Kidney (tissue), 14 donors: ENCODE measurements around the gene MAP7. TPM values are rescaled to one million over a fixed set of nuclear protein-coding genes. Genes with fewer than 3 reads are reported as not detected.
A peak's percentile ranks its signal among the peaks of the same experiment; 100 is the strongest.

Source experiments
- DNase-seq, 5 donors: peaks; one replicate each; pipeline ENCODE4 v3.0.0-alpha.2; 2013 to 2020
- FAIRE-seq: peaks from 2 replicates; lab custom pipeline; 2012; peaks lifted over from hg19 to GRCh38; lab: Jason Lieb, UNC
- H3K27ac ChIP-seq, 2 donors: one replicate each; pipeline ENCODE4 v1.7.0; 2013; ENCODE audit warnings: low read depth in 2 of 2, low read length in 2 of 2, inconsistent platforms in 1 of 2
- H3K27me3 ChIP-seq: one replicate; pipeline ENCODE4 v1.7.1; 2013; ENCODE audit warnings: low read length, inconsistent platforms; ENCODE audit not compliant: control insufficient read depth, insufficient read depth
- H3K36me3 ChIP-seq, 3 donors: one replicate each; pipeline versions ENCODE4 v1.7.0 to v1.7.1; 2013; ENCODE audit warnings: low read length in 3 of 3, control low read depth in 1 of 3, inconsistent platforms in 1 of 3; ENCODE audit not compliant: insufficient read depth in 3 of 3, control insufficient read depth in 2 of 3
- H3K4me1 ChIP-seq, 3 donors: one replicate each; pipeline versions ENCODE4 v1.7.0 to v1.7.1; 2013; ENCODE audit warnings: low read length in 3 of 3, inconsistent platforms in 1 of 3, low read depth in 1 of 3; ENCODE audit not compliant: control insufficient read depth in 2 of 3, insufficient read depth in 2 of 3
- H3K4me3 ChIP-seq, 3 donors: one replicate each; pipeline versions ENCODE4 v1.7.0 to v1.8.1; 2013; ENCODE audit warnings: low read length in 3 of 3, control low read depth in 1 of 3, inconsistent platforms in 1 of 3
- H3K9ac ChIP-seq, 3 donors: one replicate each; pipeline versions ENCODE4 v1.7.0 to v1.7.1; 2013; ENCODE audit warnings: low read length in 3 of 3, control low read depth in 1 of 3, inconsistent platforms in 1 of 3
- H3K9me3 ChIP-seq, 3 donors: one replicate each; pipeline versions ENCODE4 v1.7.0 to v1.7.1; 2013; ENCODE audit warnings: low read length in 3 of 3, control low read depth in 1 of 3, inconsistent platforms in 1 of 3; ENCODE audit not compliant: control insufficient read depth in 2 of 3, insufficient read depth in 1 of 3
- CTCF ChIP-seq: IDR thresholded peaks from 3 replicates; pipeline ENCODE4 v1.5.1; 2012; ENCODE audit warnings: mild to moderate bottlenecking, moderate library complexity, borderline replicate concordance; ENCODE audit not compliant: insufficient read depth; ENCODE audit errors: extremely low read depth
- intact Hi-C: fragments of 100-400 bp; cut with DNase I; formaldehyde crosslinking; loops from one replicate; pipeline ENCODE4 v1.11.1; 2022
- polyA plus RNA-seq: library from polyadenylated mRNA; stranded (reverse); fragments of 350-450 nt; fragmentation: Illumina TruSeq; extraction: RNeasy Lipid Tissue Mini Kit (QIAGEN cat#74804); gene quantifications from one replicate; pipeline ENCODE4 v1.2.3, GENCODE V29; 2014; ENCODE audit warnings: low read depth, low replicate concordance; ENCODE audit not compliant: insufficient read depth
- total RNA-seq: library from RNA; stranded (reverse); fragmentation: NEBNext Ultra II Directional; extraction: Animal tissue kit (Norgen Biotek cat#: 25700); gene quantifications from one replicate; pipeline ENCODE4 v1.2.1, GENCODE V29; 2021
- donor health status: control.
- donor health status: control.
- donor health status: control.
- donor health status: control.
- donor health status: control.
- donor health status: DM: yes; HTN: yes; CAD: no.
- donor health status: Normal renal cell carcinoma (clear cell type).

Gene MAP7
- total and polyA plus RNA-seq, 2 donors from 2014 or later, result 16.0 to 40.0 TPM

GRCh38 chr6:136553166-136553787 lies 3.1 kb upstream of the MAP7 start:
- H3K4me1 ChIP-seq, result peaks cover 0 to 7% (median 5%) of the 10 kb centered on the region in 3 donors
- no peaks in the 10 kb centered on the region for H3K9me3 ChIP-seq
- FAIRE-seq (no peak), DNase-seq (peak in 1 of 5 donors; percentile 19)
- intact Hi-C loops, result no loop called here
- H3K36me3 ChIP-seq, result no peaks in the 10 kb centered on the region
- H3K27me3 ChIP-seq, result peaks cover 5% of the 10 kb centered on the region
- H3K4me3 ChIP-seq, result no peak overlapping the region
- no peak for TF ChIP-seq CTCF
- no peak overlapping the region for H3K9ac ChIP-seq
- H3K27ac ChIP-seq, result no peak overlapping the region

- Histone ChIP-seq H3K4me3 (no peak overlapping the region), H3K36me3 (no peaks in the 10 kb centered on the region), H3K9ac (no peak overlapping the region), H3K4me1 (peaks cover 0 to 7% (median 7%) of the 10 kb centered on the region in 3 donors), H3K9me3 (no peaks in the 10 kb centered on the region), H3K27ac (no peak overlapping the region), H3K27me3 (peaks cover 5% of the 10 kb centered on the region)
- DNase-seq, result no peak
- intact Hi-C loops, result no loop called here
- no peak for TF ChIP-seq CTCF
- no peak for FAIRE-seq
Observed at GRCh38 chr6:136552054-136552453, 1.8 kb upstream of the MAP7 start.

GRCh38 chr6:136551103-136551502 lies 881 bp upstream of the MAP7 start:
- TF ChIP-seq CTCF, result no peak
- Histone ChIP-seq H3K4me3 (peak overlapping the region; percentile 22 to 71 (median 68)), H3K27me3 (peaks cover 7% of the 10 kb centered on the region), H3K36me3 (no peaks in the 10 kb centered on the region), H3K9ac (peak overlapping the region in 2 of 3 donors; percentile 27 to 66), H3K4me1 (peaks cover 0 to 13% (median 7%) of the 10 kb centered on the region in 3 donors), H3K9me3 (no peaks in the 10 kb centered on the region), H3K27ac (peak overlapping the region; percentile 60 to 74)
- no peak for FAIRE-seq
- intact Hi-C loops, result no loop called here
- DNase-seq, result peak in 3 of 5 donors; percentile 24 to 65 (median 48)

- FAIRE-seq (no peak), DNase-seq (no peak)
- H3K4me1 ChIP-seq, result peaks cover 0 to 13% (median 7%) of the 10 kb centered on the region in 3 donors
- H3K27ac ChIP-seq, result peak overlapping the region; percentile 60 to 70
- peaks cover 7% of the 10 kb centered on the region for H3K27me3 ChIP-seq
- no peaks in the 10 kb centered on the region for H3K9me3 ChIP-seq
- H3K9ac ChIP-seq, result peak overlapping the region in 2 of 3 donors; percentile 43 to 70
- intact Hi-C loops, result no loop called here
- TF ChIP-seq CTCF, result no peak
- H3K4me3 ChIP-seq, result peak overlapping the region; percentile 28 to 68 (median 52)
- no peaks in the 10 kb centered on the region for H3K36me3 ChIP-seq
Observed at GRCh38 chr6:136550045-136550329, 235 bp downstream of the MAP7 start.
